ENCODE measurements around the gene FADS6.

The FADS6 gene

DNA sequence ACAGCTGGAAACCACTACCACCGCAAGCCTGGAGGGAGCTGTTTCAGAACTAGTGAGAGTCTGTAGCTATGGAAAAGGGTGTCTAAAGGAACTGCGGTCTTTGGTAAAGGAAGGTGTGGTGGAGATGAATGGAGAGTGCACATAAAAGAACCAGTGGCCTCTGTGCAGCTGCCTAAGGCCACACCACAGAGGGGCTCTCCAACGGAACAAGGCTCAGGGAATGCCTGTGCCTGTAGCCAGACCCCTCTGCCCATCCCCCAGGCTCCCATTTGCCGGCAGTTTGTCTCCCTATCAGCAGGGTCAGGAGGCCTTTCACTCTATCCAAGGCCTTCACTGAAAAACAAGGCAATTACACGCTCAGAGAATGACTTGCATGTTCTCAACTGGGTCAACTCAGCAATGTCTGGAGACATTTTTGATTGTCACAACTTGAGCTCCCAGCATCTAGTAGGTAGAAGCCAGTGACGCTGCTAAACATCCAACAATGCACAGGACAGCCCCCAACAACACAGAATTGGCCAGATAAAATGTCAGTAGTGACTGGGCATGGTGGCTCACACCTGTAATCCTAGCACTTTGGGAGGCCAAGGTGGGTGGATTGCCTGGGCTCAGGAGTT, 17.3 kb downstream of the FADS6 start:
- ATAC-seq = no peak
- TF ChIP-seq, protein P1, sequence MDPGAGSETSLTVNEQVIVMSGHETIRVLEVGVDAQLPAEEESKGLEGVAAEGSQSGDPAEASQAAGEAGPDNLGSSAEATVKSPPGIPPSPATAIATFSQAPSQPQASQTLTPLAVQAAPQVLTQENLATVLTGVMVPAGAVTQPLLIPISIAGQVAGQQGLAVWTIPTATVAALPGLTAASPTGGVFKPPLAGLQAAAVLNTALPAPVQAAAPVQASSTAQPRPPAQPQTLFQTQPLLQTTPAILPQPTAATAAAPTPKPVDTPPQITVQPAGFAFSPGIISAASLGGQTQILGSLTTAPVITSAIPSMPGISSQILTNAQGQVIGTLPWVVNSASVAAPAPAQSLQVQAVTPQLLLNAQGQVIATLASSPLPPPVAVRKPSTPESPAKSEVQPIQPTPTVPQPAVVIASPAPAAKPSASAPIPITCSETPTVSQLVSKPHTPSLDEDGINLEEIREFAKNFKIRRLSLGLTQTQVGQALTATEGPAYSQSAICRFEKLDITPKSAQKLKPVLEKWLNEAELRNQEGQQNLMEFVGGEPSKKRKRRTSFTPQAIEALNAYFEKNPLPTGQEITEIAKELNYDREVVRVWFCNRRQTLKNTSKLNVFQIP (CRISPR knock-in tag; IDR thresholded peaks at IDR 0.05; ENCODE audit: borderline replicate concordance, low read depth) = no peak
- TF ChIP-seq, protein P2, sequence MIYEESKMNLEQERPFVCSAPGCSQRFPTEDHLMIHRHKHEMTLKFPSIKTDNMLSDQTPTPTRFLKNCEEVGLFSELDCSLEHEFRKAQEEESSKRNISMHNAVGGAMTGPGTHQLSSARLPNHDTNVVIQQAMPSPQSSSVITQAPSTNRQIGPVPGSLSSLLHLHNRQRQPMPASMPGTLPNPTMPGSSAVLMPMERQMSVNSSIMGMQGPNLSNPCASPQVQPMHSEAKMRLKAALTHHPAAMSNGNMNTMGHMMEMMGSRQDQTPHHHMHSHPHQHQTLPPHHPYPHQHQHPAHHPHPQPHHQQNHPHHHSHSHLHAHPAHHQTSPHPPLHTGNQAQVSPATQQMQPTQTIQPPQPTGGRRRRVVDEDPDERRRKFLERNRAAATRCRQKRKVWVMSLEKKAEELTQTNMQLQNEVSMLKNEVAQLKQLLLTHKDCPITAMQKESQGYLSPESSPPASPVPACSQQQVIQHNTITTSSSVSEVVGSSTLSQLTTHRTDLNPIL (CRISPR knock-in tag; IDR thresholded peaks at IDR 0.05; ENCODE audit: low read depth) = no peak
- TF ChIP-seq ZFP30 (CRISPR knock-in tag; IDR thresholded peaks at IDR 0.05) (no peak), BACH2 (CRISPR knock-in tag; IDR thresholded peaks at IDR 0.05; ENCODE audit: borderline replicate concordance) (no peak), PPARA (CRISPR knock-in tag; IDR thresholded peaks at IDR 0.05; ENCODE audit: borderline replicate concordance) (no peak), OSR1 (CRISPR knock-in tag; IDR thresholded peaks at IDR 0.05) (no peak), ZNF70 (CRISPR knock-in tag; IDR thresholded peaks at IDR 0.05) (no peak), RARB (CRISPR knock-in tag; IDR thresholded peaks at IDR 0.05) (no peak), ISL1 (CRISPR knock-in tag; IDR thresholded peaks at IDR 0.05) (no peak), GLIS3 (CRISPR knock-in tag; IDR thresholded peaks at IDR 0.05) (no peak), CSDC2 (CRISPR knock-in tag; IDR thresholded peaks at IDR 0.05) (no peak), TCF4 (CRISPR knock-in tag; IDR thresholded peaks at IDR 0.05; ENCODE audit: borderline replicate concordance) (no peak), ESRRG (CRISPR knock-in tag; IDR thresholded peaks at IDR 0.05) (no peak), ZNF8 (CRISPR knock-in tag; IDR thresholded peaks at IDR 0.05) (no peak), ARNTL (CRISPR knock-in tag; IDR thresholded peaks at IDR 0.05; ENCODE audit: borderline replicate concordance, low read depth) (no peak), TOX (CRISPR knock-in tag; IDR thresholded peaks at IDR 0.05; ENCODE audit: borderline replicate concordance) (no peak), ZNF565 (CRISPR knock-in tag; conservative IDR thresholded peaks at IDR 0.05; ENCODE audit: low read depth) (no peak)
- TF ChIP-seq, protein P3, sequence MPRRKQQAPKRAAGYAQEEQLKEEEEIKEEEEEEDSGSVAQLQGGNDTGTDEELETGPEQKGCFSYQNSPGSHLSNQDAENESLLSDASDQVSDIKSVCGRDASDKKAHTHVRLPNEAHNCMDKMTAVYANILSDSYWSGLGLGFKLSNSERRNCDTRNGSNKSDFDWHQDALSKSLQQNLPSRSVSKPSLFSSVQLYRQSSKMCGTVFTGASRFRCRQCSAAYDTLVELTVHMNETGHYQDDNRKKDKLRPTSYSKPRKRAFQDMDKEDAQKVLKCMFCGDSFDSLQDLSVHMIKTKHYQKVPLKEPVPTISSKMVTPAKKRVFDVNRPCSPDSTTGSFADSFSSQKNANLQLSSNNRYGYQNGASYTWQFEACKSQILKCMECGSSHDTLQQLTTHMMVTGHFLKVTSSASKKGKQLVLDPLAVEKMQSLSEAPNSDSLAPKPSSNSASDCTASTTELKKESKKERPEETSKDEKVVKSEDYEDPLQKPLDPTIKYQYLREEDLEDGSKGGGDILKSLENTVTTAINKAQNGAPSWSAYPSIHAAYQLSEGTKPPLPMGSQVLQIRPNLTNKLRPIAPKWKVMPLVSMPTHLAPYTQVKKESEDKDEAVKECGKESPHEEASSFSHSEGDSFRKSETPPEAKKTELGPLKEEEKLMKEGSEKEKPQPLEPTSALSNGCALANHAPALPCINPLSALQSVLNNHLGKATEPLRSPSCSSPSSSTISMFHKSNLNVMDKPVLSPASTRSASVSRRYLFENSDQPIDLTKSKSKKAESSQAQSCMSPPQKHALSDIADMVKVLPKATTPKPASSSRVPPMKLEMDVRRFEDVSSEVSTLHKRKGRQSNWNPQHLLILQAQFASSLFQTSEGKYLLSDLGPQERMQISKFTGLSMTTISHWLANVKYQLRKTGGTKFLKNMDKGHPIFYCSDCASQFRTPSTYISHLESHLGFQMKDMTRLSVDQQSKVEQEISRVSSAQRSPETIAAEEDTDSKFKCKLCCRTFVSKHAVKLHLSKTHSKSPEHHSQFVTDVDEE (CRISPR knock-in tag; IDR thresholded peaks at IDR 0.05) = no peak
- TF ChIP-seq, protein P4, sequence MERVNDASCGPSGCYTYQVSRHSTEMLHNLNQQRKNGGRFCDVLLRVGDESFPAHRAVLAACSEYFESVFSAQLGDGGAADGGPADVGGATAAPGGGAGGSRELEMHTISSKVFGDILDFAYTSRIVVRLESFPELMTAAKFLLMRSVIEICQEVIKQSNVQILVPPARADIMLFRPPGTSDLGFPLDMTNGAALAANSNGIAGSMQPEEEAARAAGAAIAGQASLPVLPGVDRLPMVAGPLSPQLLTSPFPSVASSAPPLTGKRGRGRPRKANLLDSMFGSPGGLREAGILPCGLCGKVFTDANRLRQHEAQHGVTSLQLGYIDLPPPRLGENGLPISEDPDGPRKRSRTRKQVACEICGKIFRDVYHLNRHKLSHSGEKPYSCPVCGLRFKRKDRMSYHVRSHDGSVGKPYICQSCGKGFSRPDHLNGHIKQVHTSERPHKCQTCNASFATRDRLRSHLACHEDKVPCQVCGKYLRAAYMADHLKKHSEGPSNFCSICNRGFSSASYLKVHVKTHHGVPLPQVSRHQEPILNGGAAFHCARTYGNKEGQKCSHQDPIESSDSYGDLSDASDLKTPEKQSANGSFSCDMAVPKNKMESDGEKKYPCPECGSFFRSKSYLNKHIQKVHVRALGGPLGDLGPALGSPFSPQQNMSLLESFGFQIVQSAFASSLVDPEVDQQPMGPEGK (CRISPR knock-in tag; IDR thresholded peaks at IDR 0.05; ENCODE audit: borderline replicate concordance) = no peak

DNA sequence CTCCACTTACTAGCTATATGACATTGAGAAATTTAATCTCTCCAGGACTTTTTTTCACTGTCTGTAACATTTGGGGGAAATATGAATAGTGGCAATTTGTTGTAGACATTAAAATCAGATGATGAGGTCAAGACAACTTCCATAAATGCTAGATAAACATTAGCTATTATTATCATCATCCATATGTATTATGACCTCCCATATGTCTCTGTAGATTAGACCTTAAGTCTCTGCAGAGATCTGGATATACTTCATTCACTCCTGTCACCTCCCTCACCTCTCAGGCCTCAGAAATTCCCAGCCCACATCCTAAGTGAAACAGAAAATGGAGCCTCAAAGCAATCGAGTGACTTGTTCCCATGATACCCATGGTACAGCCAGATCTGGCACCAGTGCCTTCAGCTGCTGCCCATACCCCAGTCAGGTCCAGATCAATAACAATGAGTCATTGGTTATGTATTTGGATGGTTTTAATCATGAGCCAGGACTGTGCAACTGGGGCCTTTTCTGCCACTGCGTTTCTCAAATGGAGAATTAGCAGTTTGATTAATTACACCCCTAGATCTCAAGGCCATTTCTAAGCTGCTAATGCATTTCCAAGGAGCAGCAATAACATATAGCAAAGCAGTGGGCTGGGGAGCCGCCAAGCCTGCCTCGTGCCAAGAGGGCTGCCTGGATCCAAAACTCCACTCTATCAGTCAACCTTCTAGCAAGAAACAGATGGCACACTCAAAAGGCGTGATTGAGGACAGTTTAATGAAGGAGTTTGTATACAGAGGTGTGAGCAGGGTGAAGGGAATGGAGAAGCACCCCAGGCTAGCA, 18.1 kb downstream of the FADS6 start:
- ATAC-seq = no peak
- no peak for TF ChIP-seq ARNTL (CRISPR knock-in tag; IDR thresholded peaks at IDR 0.05; ENCODE audit: borderline replicate concordance, low read depth)
- TF ChIP-seq, protein P5, sequence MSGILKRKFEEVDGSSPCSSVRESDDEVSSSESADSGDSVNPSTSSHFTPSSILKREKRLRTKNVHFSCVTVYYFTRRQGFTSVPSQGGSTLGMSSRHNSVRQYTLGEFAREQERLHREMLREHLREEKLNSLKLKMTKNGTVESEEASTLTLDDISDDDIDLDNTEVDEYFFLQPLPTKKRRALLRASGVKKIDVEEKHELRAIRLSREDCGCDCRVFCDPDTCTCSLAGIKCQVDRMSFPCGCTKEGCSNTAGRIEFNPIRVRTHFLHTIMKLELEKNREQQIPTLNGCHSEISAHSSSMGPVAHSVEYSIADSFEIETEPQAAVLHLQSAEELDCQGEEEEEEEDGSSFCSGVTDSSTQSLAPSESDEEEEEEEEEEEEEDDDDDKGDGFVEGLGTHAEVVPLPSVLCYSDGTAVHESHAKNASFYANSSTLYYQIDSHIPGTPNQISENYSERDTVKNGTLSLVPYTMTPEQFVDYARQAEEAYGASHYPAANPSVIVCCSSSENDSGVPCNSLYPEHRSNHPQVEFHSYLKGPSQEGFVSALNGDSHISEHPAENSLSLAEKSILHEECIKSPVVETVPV (CRISPR knock-in tag; IDR thresholded peaks at IDR 0.05) = no peak
- no peak for TF ChIP-seq TOX (CRISPR knock-in tag; IDR thresholded peaks at IDR 0.05; ENCODE audit: borderline replicate concordance)
- no peak for TF ChIP-seq OSR1 (CRISPR knock-in tag; IDR thresholded peaks at IDR 0.05)
- TF ChIP-seq ZFP30 (CRISPR knock-in tag; IDR thresholded peaks at IDR 0.05) = no peak
- TF ChIP-seq ISL1 (CRISPR knock-in tag; IDR thresholded peaks at IDR 0.05) = no peak
- no peak for TF ChIP-seq RARB (CRISPR knock-in tag; IDR thresholded peaks at IDR 0.05)
- TF ChIP-seq ZC3H10 (CRISPR knock-in tag; IDR thresholded peaks at IDR 0.05) = no peak
- TF ChIP-seq CSDC2 (CRISPR knock-in tag; IDR thresholded peaks at IDR 0.05) = no peak
- no peak for TF ChIP-seq ZNF70 (CRISPR knock-in tag; IDR thresholded peaks at IDR 0.05)
- no peak for TF ChIP-seq SNAI2 (CRISPR knock-in tag; IDR thresholded peaks at IDR 0.05)
- TF ChIP-seq, protein P4 (CRISPR knock-in tag; IDR thresholded peaks at IDR 0.05; ENCODE audit: borderline replicate concordance) = no peak
- TF ChIP-seq ESRRG (CRISPR knock-in tag; IDR thresholded peaks at IDR 0.05) = no peak
- no peak for TF ChIP-seq ZNF565 (CRISPR knock-in tag; conservative IDR thresholded peaks at IDR 0.05; ENCODE audit: low read depth)
- TF ChIP-seq ZFP3 (CRISPR knock-in tag; IDR thresholded peaks at IDR 0.05) = no peak
- no peak for TF ChIP-seq TCF4 (CRISPR knock-in tag; IDR thresholded peaks at IDR 0.05; ENCODE audit: borderline replicate concordance)
- TF ChIP-seq PPARA (CRISPR knock-in tag; IDR thresholded peaks at IDR 0.05; ENCODE audit: borderline replicate concordance) = no peak
- no peak for TF ChIP-seq ZNF8 (CRISPR knock-in tag; IDR thresholded peaks at IDR 0.05)
- TF ChIP-seq, protein P3 (CRISPR knock-in tag; IDR thresholded peaks at IDR 0.05) = no peak

All from SK-N-SH treated with all-trans-retinoic acid at 6 μM for 48 hours (cell line).